Testis (tissue), 2 donors: Measurements from ENCODE around the gene TAX1BP1.

Source experiments
- CTCF ChIP-seq, 3 experiments: fragments of 450-650 bp in 2 of 3; fragments of 200-600 bp in 1 of 3; sonication (generic) in 1 of 3; IDR thresholded peaks; one replicate each; pipeline ENCODE4 v1.5.1; 2016 to 2019; ENCODE audit warnings: antibody characterized with exemption in 3 of 3, mild to moderate bottlenecking in 2 of 3, moderate library complexity in 1 of 3
- POLR2A ChIP-seq: fragments of 450-650 bp; IDR thresholded peaks from one replicate; pipeline ENCODE4 v1.6.1; 2017; ENCODE audit warnings: antibody characterized with exemption, mild to moderate bottlenecking, moderate library complexity

DNA sequence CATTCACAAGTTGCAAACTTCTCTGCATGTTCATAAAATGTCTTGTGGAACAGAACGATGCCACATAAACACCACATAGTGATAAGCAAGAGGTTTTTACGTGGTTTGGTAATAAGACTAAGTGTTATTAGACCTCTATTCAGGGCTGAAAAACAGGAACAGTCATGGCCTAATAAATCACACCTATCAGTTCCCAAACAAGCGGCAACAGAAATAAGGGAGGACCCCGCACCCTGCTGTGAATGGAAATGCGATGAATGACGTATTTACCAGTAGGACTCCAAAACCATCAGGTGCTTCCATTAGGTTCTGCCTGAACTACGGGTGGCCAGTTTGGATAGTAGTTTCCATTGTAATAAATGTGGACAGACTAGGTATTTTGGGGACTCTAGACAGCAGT lies 129.1 kb downstream of the TAX1BP1 start:
- TF ChIP-seq CTCF (IDR thresholded peaks at IDR 0.05) (no peak), POLR2A (no peak)
